ENCODE measurements around the gene SUCLA2.

Gene SUCLA2

DNA sequence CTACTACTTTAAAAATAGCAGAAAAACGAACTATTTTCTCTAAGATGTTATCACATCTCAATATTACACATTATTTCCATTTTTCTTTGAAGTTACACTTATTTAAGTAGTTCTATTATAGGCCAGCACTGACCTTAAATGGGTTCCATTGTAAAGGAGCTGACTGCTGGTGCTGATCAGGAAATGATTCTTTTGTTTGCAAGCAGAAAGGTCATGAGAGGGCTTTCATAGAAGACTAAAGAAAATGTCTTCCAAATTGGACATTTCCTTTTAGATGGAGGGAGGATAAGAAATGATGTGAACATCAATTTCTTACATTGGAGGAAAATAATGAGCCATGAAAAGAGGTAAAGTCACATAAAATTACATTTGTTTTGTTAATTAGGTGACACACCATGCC is 96.2 kb downstream of the SUCLA2 start:
- FAIRE-seq (no peak), DNase-seq (ENCODE audit: insufficient read length, low spot score) (no peak)

DNA sequence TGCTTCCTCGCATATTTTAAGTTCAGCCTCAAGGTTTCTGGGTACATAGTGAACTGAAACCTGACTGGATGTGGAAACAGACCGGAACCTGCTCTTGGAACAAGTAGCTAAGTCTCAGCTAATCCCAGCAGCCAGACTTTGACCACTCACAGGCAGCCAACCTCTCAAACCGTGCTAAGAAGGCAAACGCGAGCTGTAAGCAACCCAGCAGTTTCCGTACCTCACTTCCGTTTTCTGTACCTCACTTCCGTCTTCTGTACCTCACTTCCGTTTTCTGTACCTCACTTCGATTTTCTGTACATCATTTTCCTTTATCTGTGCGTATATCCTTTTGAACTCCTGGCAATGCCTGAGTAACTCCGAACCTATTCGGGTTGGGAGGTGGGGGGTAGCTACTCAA is 96.8 kb downstream of the SUCLA2 start:
- DNase-seq (ENCODE audit: insufficient read length, low spot score): no peak
- FAIRE-seq: no peak

DNA sequence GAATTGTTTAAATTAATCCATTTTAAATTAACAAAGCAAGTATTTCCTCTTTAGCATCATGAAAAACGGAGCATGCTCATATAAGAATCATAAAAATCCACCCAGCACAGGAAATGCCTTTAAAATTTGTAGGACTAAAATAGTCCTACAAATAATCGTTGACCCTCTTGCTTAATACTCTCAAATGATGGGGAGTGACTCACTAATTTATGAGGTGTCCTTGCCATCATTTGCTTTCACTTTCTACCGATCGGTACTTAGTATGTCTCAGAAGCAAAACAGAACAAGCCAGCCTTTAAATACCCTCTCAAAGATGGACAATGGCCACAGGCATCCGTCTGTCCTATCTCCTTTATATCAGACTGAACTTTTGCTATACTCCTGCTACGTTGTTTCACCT is 97.2 kb downstream of the SUCLA2 start:
- no peak for FAIRE-seq
- no peak for DNase-seq (ENCODE audit: insufficient read length, low spot score)

DNA sequence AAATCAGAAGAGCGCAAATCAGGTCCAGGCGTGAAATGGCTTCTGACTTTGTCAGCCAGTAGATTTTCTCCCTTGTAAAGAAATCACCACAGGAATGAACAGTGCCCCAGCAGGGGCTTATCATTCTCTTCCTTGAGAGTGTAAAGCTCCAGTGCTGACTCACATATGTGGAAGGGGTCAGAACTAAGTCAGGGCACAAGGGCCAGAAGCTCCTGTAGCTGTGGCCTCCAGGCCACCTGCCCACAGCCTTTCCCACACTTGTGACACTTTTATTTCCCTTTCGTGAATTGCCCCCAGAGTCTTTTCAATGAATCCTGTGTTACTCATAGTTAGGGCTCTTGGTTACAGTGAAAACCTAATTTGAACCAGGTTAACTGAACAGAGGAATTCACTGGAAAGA is 99.6 kb downstream of the SUCLA2 start:
- DNase-seq (ENCODE audit: insufficient read length, low spot score) (no peak), FAIRE-seq (no peak)

DNA sequence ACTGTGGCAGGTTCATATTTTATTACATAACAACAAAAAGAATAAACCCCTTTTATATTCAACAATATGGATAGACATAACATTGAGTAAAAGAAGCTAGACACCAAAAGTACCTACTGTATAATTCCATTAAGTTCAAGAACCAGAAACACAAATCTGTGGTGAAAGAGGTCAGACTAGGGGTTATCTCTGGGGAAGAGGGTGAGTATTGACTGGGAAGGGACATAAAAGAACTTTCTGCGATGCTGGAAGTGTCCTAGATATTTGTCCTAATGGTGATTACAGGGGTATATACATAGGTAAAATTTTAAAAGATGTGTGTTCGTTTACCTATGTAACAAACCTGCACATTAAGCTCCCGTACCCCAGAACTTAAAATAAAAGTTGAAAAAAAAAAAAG is 103.0 kb downstream of the SUCLA2 start:
- no peak for FAIRE-seq

DNA sequence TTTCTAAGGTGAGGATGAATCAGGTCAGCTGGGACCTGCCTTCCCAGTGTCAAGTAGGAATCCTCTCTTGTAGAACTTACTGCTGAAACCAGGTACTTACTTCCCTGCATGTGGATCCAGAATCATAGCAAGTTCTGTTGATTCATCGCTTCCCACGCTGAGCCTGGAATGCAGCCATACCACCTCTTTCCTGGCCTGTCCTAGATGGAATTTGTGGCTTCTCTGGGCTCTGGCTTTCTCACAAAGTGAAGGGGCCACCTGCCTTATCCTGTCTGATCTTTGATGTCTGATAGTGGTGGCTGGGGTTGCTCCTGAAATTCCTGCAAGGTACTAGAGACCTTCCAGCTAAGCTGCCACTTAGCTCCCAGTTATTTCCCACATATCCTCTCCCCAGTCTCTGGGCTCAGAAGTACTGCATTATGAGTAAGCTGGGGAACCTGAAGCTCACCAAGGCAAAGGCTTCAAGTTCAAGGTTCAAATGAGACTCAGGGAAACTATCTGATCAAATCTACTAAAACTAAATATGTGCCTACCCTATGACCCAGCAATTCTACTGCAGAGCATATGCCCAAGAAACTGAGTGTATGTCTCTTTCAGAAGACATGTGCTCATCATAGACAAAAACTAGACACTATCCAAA is 103.5 kb downstream of the SUCLA2 start:
- DNase-seq (ENCODE audit: insufficient read length, low spot score) (no peak), FAIRE-seq (no peak)

More for the DNA sequence above, 103.0 kb downstream of the SUCLA2 start:
- DNase-seq (ENCODE audit: insufficient read length, low spot score): no peak

DNA sequence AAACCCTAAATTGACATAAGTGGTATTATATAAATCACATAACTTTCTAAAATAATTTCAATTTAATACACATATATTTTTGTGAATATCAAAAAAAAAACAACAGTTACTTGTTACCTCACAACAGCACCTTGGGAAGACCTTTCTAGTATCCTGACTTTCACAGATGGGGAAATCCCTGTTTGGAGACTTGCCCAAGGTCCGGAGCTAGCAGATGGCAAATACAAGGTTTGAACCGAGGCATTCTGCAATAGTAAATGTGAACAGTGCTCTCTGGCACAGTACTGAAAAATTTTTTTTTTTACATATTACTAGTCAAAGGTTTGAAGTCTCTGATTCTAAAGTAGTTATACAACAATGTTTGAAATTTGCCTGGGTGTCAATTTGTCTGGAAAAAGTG is 104.5 kb downstream of the SUCLA2 start:
- FAIRE-seq: no peak
- DNase-seq (ENCODE audit: insufficient read length, low spot score): no peak

DNA sequence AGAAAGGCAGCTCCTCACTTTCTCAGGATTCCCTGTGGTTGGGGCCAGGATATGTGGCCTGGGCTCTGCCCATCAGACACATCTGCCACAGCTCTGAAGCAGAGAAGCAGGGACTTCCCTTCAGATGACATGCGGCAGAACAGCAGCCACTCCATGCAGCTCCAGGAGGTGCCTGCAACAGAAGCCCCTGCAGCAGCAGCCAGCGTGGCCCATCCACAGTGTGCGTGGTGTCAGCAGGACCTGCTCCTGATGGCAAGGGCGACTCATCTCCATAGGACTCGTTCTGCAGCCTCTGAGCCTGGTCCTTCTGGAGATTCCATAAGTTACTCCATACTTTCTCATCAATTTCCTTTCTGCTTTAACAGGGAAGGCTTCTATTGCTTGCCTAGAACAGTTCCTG is 105.0 kb downstream of the SUCLA2 start:
- no peak for FAIRE-seq
- DNase-seq (ENCODE audit: insufficient read length, low spot score): no peak

DNA sequence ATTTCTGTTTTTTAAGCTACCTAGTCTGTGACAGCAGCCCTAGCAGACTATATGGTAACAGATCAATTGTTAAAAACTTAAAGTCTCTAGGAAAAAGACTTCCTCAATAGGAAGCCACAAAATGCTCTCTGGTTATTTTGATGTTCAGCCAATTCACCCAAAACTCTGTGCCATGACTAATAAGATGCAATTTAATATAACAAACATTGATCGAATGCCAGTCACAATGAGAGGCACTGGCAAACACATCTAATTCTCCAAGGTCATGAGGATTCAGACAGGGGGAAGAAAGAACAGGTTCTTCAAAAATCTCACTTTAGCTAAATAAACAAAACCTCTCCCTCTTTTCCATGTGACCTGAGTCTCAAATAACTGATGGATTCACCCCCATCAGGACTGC is 107.5 kb downstream of the SUCLA2 start:
- FAIRE-seq (no peak), DNase-seq (ENCODE audit: insufficient read length, low spot score) (no peak)

All from GM19239 (cell line).